ENCODE measurements around the gene TMEM225B. TPM values are rescaled to one million over a fixed set of nuclear protein-coding genes. Genes with fewer than 3 reads are reported as not detected.

TMEM225B gene
- under 1 TPM; under 0.01 to 0.33 TPM for total RNA-seq

GRCh38 chr7:99597762-99598501 is at the start of gene TMEM225B:
TMEM225B (plus strand) TSS chr7:99598267; CDS start chr7:99604389, 6,122 bp downstream.

GRCh38 chr7:99551767-99552463 is 46.2 kb upstream of the TMEM225B start, which contains the start of gene FAM200A:
FAM200A (minus strand) TSS chr7:99552114; CDS start chr7:99548407, 3,707 bp downstream.

GRCh38 chr7:99558306-99559174 is 39.5 kb upstream of the TMEM225B start, which contains the start of gene ZNF655:
ZNF655 (plus strand) TSS chr7:99558642; CDS start chr7:99560560, 1,918 bp downstream.

GRCh38 chr7:99616359-99617191 is 18.5 kb downstream of the TMEM225B start, which contains the start of gene ZSCAN25:
ZSCAN25 (plus strand) TSS chr7:99616946; CDS start chr7:99619607, 2,661 bp downstream.

Other genes starting within 250 kb of the TMEM225B start
- 100 to 1,000 TPM; 549 to 734 TPM for gene ARPC1B, start 223.5 kb upstream of the TMEM225B start, total RNA-seq
- gene PDAP1, start 189.7 kb upstream of the TMEM225B start, total RNA-seq = 10 to 100 TPM; 35.8 to 44.3 TPM
- 100 to 1,000 TPM in 1 of 2 donors, 10 to 100 TPM in 1; 85.0 to 108 TPM for gene BUD31, start 189.3 kb upstream of the TMEM225B start, total RNA-seq
- gene PTCD1, start 159.5 kb upstream of the TMEM225B start, total RNA-seq = 10 to 100 TPM in 1 of 2 donors, 1 to 10 TPM in 1; 7.2 to 10.3 TPM
- gene CPSF4, start 159.3 kb upstream of the TMEM225B start, total RNA-seq = 10 to 100 TPM; 24.4 to 28.3 TPM
- 100 to 1,000 TPM; 642 to 691 TPM for gene ATP5MF, start 132.1 kb upstream of the TMEM225B start, total RNA-seq
- gene ZNF789, start 125.4 kb upstream of the TMEM225B start, total RNA-seq = 10 to 100 TPM in 1 of 2 donors, 1 to 10 TPM in 1; 8.6 to 14.3 TPM
- gene ZNF394, start 98.0 kb upstream of the TMEM225B start, total RNA-seq = 10 to 100 TPM; 29.3 to 30.3 TPM
- 10 to 100 TPM; 13.1 to 14.3 TPM for gene ZKSCAN5, start 93.6 kb upstream of the TMEM225B start, total RNA-seq
- gene FAM200A, start 46.2 kb upstream of the TMEM225B start, total RNA-seq = 1 to 10 TPM; 7.0 to 7.6 TPM
- gene ZNF655, start 39.6 kb upstream of the TMEM225B start, total RNA-seq = 10 to 100 TPM; 48.6 to 53.3 TPM
- 10 to 100 TPM in 1 of 2 donors, 1 to 10 TPM in 1; 8.9 to 15.3 TPM for gene ZSCAN25, start 18.7 kb downstream of the TMEM225B start, total RNA-seq
- gene CYP3A5, start 81.7 kb downstream of the TMEM225B start, total RNA-seq = under 1 TPM in 1 of 2 donors, not detected in 1; under 0.01 TPM
- gene CYP3A7, start 136.9 kb downstream of the TMEM225B start, total RNA-seq = not detected
- gene CYP3A4, start 185.9 kb downstream of the TMEM225B start, total RNA-seq = not detected
- gene CYP3A43, start 229.7 kb downstream of the TMEM225B start, total RNA-seq = not detected